ENCODE results near the gene HECTD1. TPM values are rescaled to one million over a fixed set of nuclear protein-coding genes. Genes with fewer than 3 reads are reported as not detected.

The HECTD1 gene
- total and polyA plus RNA-seq, 11 donors, result 42.4 to 185 (median 148) TPM

DNA sequence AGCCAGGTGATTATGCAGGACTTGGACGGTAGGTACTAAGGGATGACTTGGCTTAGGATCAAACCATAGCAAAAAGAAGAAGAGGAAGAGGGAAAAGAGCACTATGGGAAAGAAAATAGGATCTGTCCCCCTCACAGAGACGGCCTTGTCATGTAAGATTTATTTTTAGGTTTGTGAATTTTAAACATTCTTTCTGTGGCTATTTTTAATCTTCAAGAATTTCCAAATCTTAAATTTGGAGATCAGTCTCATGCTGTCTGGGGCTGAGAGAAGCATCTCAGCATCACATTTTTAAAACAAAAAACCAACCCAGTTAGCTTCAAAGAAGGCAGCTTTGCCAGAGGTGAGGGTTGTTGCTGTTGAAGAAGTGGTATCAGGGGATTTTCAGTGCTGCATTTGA, 128.8 kb downstream of the HECTD1 start:
- intact Hi-C loops (cut with DNase I), result no loop called here
- 20 to 33% (median 29%) methylated on average over 2 of the region's 2 CpGs for WGBS, 4 donors
- peaks cover 0 to 3% (median 0%) of the 10 kb centered on the region in 12 donors for H3K9me3 ChIP-seq
- peaks cover 0 to 15% (median 7%) of the 10 kb centered on the region in 12 donors for H3K4me1 ChIP-seq
- DNase-seq, result no peak
- TF ChIP-seq, protein P1, sequence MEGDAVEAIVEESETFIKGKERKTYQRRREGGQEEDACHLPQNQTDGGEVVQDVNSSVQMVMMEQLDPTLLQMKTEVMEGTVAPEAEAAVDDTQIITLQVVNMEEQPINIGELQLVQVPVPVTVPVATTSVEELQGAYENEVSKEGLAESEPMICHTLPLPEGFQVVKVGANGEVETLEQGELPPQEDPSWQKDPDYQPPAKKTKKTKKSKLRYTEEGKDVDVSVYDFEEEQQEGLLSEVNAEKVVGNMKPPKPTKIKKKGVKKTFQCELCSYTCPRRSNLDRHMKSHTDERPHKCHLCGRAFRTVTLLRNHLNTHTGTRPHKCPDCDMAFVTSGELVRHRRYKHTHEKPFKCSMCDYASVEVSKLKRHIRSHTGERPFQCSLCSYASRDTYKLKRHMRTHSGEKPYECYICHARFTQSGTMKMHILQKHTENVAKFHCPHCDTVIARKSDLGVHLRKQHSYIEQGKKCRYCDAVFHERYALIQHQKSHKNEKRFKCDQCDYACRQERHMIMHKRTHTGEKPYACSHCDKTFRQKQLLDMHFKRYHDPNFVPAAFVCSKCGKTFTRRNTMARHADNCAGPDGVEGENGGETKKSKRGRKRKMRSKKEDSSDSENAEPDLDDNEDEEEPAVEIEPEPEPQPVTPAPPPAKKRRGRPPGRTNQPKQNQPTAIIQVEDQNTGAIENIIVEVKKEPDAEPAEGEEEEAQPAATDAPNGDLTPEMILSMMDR (IDR thresholded peaks at IDR 0.05), result no peak
- no peak for TF ChIP-seq POLR2A (IDR thresholded peaks at IDR 0.05)
- no peak overlapping the region for H3K4me3 ChIP-seq
- H3K36me3 ChIP-seq, result peaks cover 0 to 30% (median 8%) of the 10 kb centered on the region in 9 donors
- no peak for ATAC-seq
- no peaks in the 10 kb centered on the region for H3K27me3 ChIP-seq
- H3K27ac ChIP-seq, result no peak overlapping the region

DNA sequence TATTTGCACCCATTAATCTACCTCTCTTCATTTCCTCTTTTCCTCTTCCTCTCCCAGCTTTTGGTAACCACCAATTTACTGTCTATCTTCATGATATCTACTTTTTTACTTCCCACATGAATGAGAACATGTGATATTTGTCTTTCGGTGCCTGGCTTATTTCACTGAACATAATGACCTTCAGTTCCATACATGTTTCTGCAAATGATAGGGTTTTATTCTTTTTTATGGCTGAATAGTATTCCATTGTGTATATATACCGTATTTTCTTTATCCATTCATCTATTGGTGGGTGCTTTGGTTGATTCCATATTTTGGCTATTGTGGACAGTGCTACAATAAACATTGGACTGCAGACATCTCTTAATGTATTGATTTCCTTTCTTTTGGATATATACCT, 132.4 kb downstream of the HECTD1 start:
- ATAC-seq (no peak), DNase-seq (no peak)
- TF ChIP-seq, protein P1 (IDR thresholded peaks at IDR 0.05), result no peak
- TF ChIP-seq POLR2A (IDR thresholded peaks at IDR 0.05), result no peak
- H3K27ac ChIP-seq, result no peak overlapping the region
- intact Hi-C loops (cut with DNase I), result no loop called here
- no peak overlapping the region for H3K4me3 ChIP-seq
- WGBS, 4 donors, result 95 to 100% (median 98%) methylated on average over 2 of the region's 2 CpGs
- H3K27me3 ChIP-seq, result no peaks in the 10 kb centered on the region
- H3K9me3 ChIP-seq, result peaks cover 0 to 3% (median 0%) of the 10 kb centered on the region in 12 donors
- peaks cover 0 to 15% (median 7%) of the 10 kb centered on the region in 12 donors for H3K4me1 ChIP-seq
- peaks cover 0 to 34% (median 10%) of the 10 kb centered on the region in 9 donors for H3K36me3 ChIP-seq

GRCh38 chr14:31071151-31071550, 136.4 kb downstream of the HECTD1 start:
- Histone ChIP-seq H3K27me3 (no peaks in the 10 kb centered on the region), H3K4me3 (no peak overlapping the region), H3K27ac (no peak overlapping the region), H3K9me3 (peaks cover 0 to 3% (median 0%) of the 10 kb centered on the region in 12 donors), H3K36me3 (peaks cover 0 to 44% (median 14%) of the 10 kb centered on the region in 9 donors), H3K4me1 (peaks cover 0 to 6% (median 0%) of the 10 kb centered on the region in 12 donors)
- no peak for DNase-seq
- 95 to 100% (median 99%) methylated on average over 2 of the region's 2 CpGs for WGBS, 4 donors
- intact Hi-C loops (cut with DNase I), result no loop called here
- TF ChIP-seq, protein P1 (IDR thresholded peaks at IDR 0.05), result no peak
- no peak for TF ChIP-seq POLR2A (IDR thresholded peaks at IDR 0.05)
- ATAC-seq, result no peak

GRCh38 chr14:31070431-31070830, 137.2 kb downstream of the HECTD1 start:
- H3K4me3 ChIP-seq, result no peak overlapping the region

More at GRCh38 chr14:31070431-31070830, 137.2 kb downstream of the HECTD1 start:
- Histone ChIP-seq H3K36me3 (peaks cover 0 to 44% (median 14%) of the 10 kb centered on the region in 9 donors), H3K9me3 (peaks cover 0 to 3% (median 0%) of the 10 kb centered on the region in 12 donors), H3K27me3 (no peaks in the 10 kb centered on the region), H3K4me1 (peaks cover 0 to 6% (median 0%) of the 10 kb centered on the region in 12 donors), H3K27ac (no peak overlapping the region)
- TF ChIP-seq, protein P1 (IDR thresholded peaks at IDR 0.05), result no peak
- TF ChIP-seq POLR2A (IDR thresholded peaks at IDR 0.05), result no peak
- DNase-seq (no peak), ATAC-seq (no peak)
- intact Hi-C loops (cut with DNase I), result no loop called here
- WGBS, 4 donors, result 91 to 95% (median 95%) methylated on average over 5 of the region's 5 CpGs
